H1 (cell line): ENCODE results near the gene UTP15. TPM values are rescaled to one million over a fixed set of nuclear protein-coding genes. Genes with fewer than 3 reads are reported as not detected.

Experiments used
- CTCF ChIA-PET: fragments of 300-600 bp; sonication (Branson Sonifier 250); formaldehyde crosslinking; loops from one replicate; lab custom pipeline; 2021; ENCODE audit not compliant: partially characterized antibody; lab: Charles Lee
- POLR2A ChIA-PET: fragments of 300-600 bp; sonication (Branson Sonifier 250); formaldehyde crosslinking; loops from one replicate; lab custom pipeline; 2021; ENCODE audit warnings: inconsistent platforms; ENCODE audit not compliant: partially characterized antibody; lab: Charles Lee
- DNase-seq, 2 experiments: peaks; one replicate each; pipeline versions ENCODE4 v3.0.0 to v3.0.0-alpha.2; 2010 to 2022; ENCODE audit warnings: low spot score in 2 of 2, low read depth in 1 of 2, mixed read lengths in 1 of 2
- FAIRE-seq: peaks from 2 replicates; lab custom pipeline; 2011; peaks lifted over from hg19 to GRCh38; lab: Jason Lieb, UNC
- H2AFZ ChIP-seq: 2 replicates; pipeline ENCODE4 v1.8.1; 2012; ENCODE audit warnings: low read length, inconsistent platforms
- H2AK5ac ChIP-seq: 2 replicates; pipeline ENCODE4 v1.6.1; 2013; ENCODE audit warnings: low read depth, low read length
- H2BK120ac ChIP-seq: replicated peaks from 2 replicates; pipeline ENCODE3; 2013; ENCODE audit warnings: low read depth, low read length, inconsistent platforms
- H2BK12ac ChIP-seq: 2 replicates; pipeline ENCODE4 v1.6.1; 2013; ENCODE audit warnings: low read depth, low read length
- H2BK15ac ChIP-seq: 2 replicates; pipeline ENCODE4 v1.6.1; 2013; ENCODE audit warnings: low read length
- H2BK20ac ChIP-seq: 2 replicates; pipeline ENCODE4 v1.6.1; 2013; ENCODE audit warnings: low read length
- H2BK5ac ChIP-seq: 2 replicates; pipeline ENCODE4 v1.6.1; 2013; ENCODE audit warnings: low read depth, low read length
- H3K14ac ChIP-seq: 2 replicates; pipeline ENCODE4 v1.6.1; 2013; ENCODE audit warnings: inconsistent platforms; ENCODE audit not compliant: insufficient read length
- H3K18ac ChIP-seq: 2 replicates; pipeline ENCODE4 v1.6.1; 2013; ENCODE audit warnings: low read length; ENCODE audit errors: extremely low read depth
- H3K23ac ChIP-seq: 2 replicates; pipeline ENCODE4 v1.6.1; 2013; ENCODE audit warnings: inconsistent platforms; ENCODE audit not compliant: insufficient read length
- H3K23me2 ChIP-seq: 2 replicates; pipeline ENCODE4 v1.6.1; 2013; ENCODE audit warnings: low read depth, low read length
- H3K27ac ChIP-seq: 2 replicates; pipeline ENCODE4 v1.6.1; 2011; ENCODE audit warnings: low read depth, low read length, inconsistent platforms
- H3K27me3 ChIP-seq, 4 experiments: replicated peaks in 1 of 4; 1 replicate in 1 of 4; 2 replicates in 3 of 4; pipeline versions ENCODE4 v1.6.1 to v1.8.1; 2011 to 2013; ENCODE audit warnings: low read length in 3 of 4, mild to moderate bottlenecking in 3 of 4, inconsistent platforms in 2 of 4, mixed read lengths in 2 of 4, moderate library complexity in 1 of 4; ENCODE audit not compliant: control insufficient read depth in 3 of 4, insufficient read depth in 3 of 4; ENCODE audit errors: extremely low read depth in 1 of 4
- H3K36me3 ChIP-seq, 4 experiments: 2 replicates each; pipeline versions ENCODE4 v1.6.1 to v1.8.1; 2011 to 2013; ENCODE audit warnings: mild to moderate bottlenecking in 4 of 4, low read length in 3 of 4, moderate library complexity in 2 of 4, control low read depth in 1 of 4, inconsistent platforms in 1 of 4; ENCODE audit not compliant: insufficient read depth in 4 of 4, control insufficient read depth in 2 of 4
- H3K4ac ChIP-seq: replicated peaks from 2 replicates; pipeline ENCODE3; 2013; ENCODE audit warnings: low read length, low read depth, mixed read lengths, inconsistent platforms; ENCODE audit not compliant: insufficient read length
- H3K4me1 ChIP-seq, 4 experiments: replicated peaks in 1 of 4; 1 replicate in 1 of 4; 2 replicates in 3 of 4; pipeline versions ENCODE4 v1.6.1 to v1.8.1; 2011 to 2013; ENCODE audit warnings: low read length in 3 of 4, inconsistent platforms in 2 of 4, mixed read lengths in 1 of 4; ENCODE audit not compliant: insufficient read depth in 4 of 4, control insufficient read depth in 3 of 4
- H3K4me2 ChIP-seq, 2 experiments: 2 replicates each; pipeline versions ENCODE4 v1.6.1 to v1.8.1; 2011 to 2013; ENCODE audit warnings: low read depth in 2 of 2, low read length in 2 of 2, control low read depth in 1 of 2, inconsistent platforms in 1 of 2, mild to moderate bottlenecking in 1 of 2; ENCODE audit not compliant: insufficient read depth in 1 of 2
- H3K4me3 ChIP-seq, 4 experiments: fragments of 200-600, 300-600 bp in 1 of 4; sonication (generic), shearing (Covaris generic), sonication (Bioruptor Twin) in 1 of 4; 2 replicates each; pipeline versions ENCODE4 v1.5.1 to v1.8.1; 2011 to 2016; ENCODE audit warnings: low read length in 4 of 4, low read depth in 3 of 4, control low read depth in 2 of 4, inconsistent platforms in 2 of 4, mild to moderate bottlenecking in 2 of 4, mixed read lengths in 1 of 4, moderate library complexity in 1 of 4; ENCODE audit not compliant: insufficient read depth in 2 of 4; ENCODE audit errors: extremely low read depth in 1 of 4
- H3K56ac ChIP-seq: replicated peaks from 2 replicates; pipeline ENCODE3; 2013; ENCODE audit warnings: low read depth, mild to moderate bottlenecking, mixed read lengths, low read length, inconsistent platforms; ENCODE audit not compliant: insufficient read length
- H3K79me1 ChIP-seq: 2 replicates; pipeline ENCODE4 v1.6.1; 2013; ENCODE audit warnings: low read depth, low read length, control low read depth
- H3K79me2 ChIP-seq, 2 experiments: 2 replicates each; pipeline versions ENCODE4 v1.6.1 to v1.8.1; 2012 to 2013; ENCODE audit warnings: low read length in 2 of 2, mild to moderate bottlenecking in 2 of 2, inconsistent platforms in 1 of 2; ENCODE audit not compliant: insufficient read depth in 2 of 2, control insufficient read depth in 1 of 2
- H3K9ac ChIP-seq, 4 experiments: replicated peaks in 1 of 4; 1 replicate in 1 of 4; 2 replicates in 3 of 4; pipeline versions ENCODE4 v1.6.1 to v1.8.1; 2011 to 2013; ENCODE audit warnings: low read depth in 3 of 4, low read length in 3 of 4, control low read depth in 2 of 4, mild to moderate bottlenecking in 2 of 4, moderate library complexity in 2 of 4, inconsistent platforms in 1 of 4; ENCODE audit errors: extremely low read depth in 1 of 4
- H3K9me3 ChIP-seq, 2 experiments: 2 replicates each; pipeline versions ENCODE4 v1.6.1 to v1.8.1; 2012 to 2013; ENCODE audit warnings: mild to moderate bottlenecking in 2 of 2, moderate library complexity in 2 of 2, control low read depth in 1 of 2, inconsistent platforms in 1 of 2, low read depth in 1 of 2, low read length in 1 of 2, mixed read lengths in 1 of 2; ENCODE audit not compliant: insufficient read depth in 2 of 2
- H4K20me1 ChIP-seq, 2 experiments: replicated peaks in 1 of 2; 2 replicates each; pipeline versions ENCODE3 to v1.8.1; 2011 to 2013; ENCODE audit warnings: inconsistent platforms in 2 of 2, low read length in 2 of 2, mild to moderate bottlenecking in 1 of 2; ENCODE audit not compliant: insufficient read depth in 2 of 2, control insufficient read depth in 1 of 2
- H4K5ac ChIP-seq: 2 replicates; pipeline ENCODE4 v1.6.1; 2013; ENCODE audit warnings: low read length, low read depth, mixed read lengths, inconsistent platforms; ENCODE audit not compliant: insufficient read length
- H4K8ac ChIP-seq: 2 replicates; pipeline ENCODE4 v1.8.0; 2013; ENCODE audit warnings: mild to moderate bottlenecking, moderate library complexity, low read length, inconsistent platforms; ENCODE audit not compliant: insufficient read depth; ENCODE audit errors: extremely low read depth
- H4K91ac ChIP-seq: replicated peaks from 2 replicates; pipeline ENCODE3; 2013; ENCODE audit warnings: low read length, mixed read lengths, inconsistent platforms; ENCODE audit not compliant: insufficient read length
- BRCA1 ChIP-seq: IDR thresholded peaks from 2 replicates; pipeline ENCODE4 v1.6.1; 2012; ENCODE audit warnings: low read depth, low read length, improper control_type of control experiment
- CEBPB ChIP-seq: IDR thresholded peaks from 2 replicates; pipeline ENCODE4 v1.6.1; 2012; ENCODE audit warnings: low read depth, low read length
- CHD2 ChIP-seq: IDR thresholded peaks from 2 replicates; pipeline ENCODE4 v1.6.1; 2012; ENCODE audit warnings: low read length, improper control_type of control experiment
- CREB1 ChIP-seq: IDR thresholded peaks from 2 replicates; pipeline ENCODE4 v1.6.1; 2012; ENCODE audit warnings: inconsistent platforms
- EP300 ChIP-seq, 2 experiments: IDR thresholded peaks; 1 replicate in 1 of 2; 2 replicates in 1 of 2; pipeline ENCODE4 v1.6.1; 2011 to 2012; ENCODE audit warnings: low read depth in 2 of 2, low read length in 2 of 2, mild to moderate bottlenecking in 2 of 2, borderline replicate concordance in 1 of 2, inconsistent platforms in 1 of 2, moderate library complexity in 1 of 2
- HDAC2 ChIP-seq, 2 experiments: fragments of 300-600 bp in 1 of 2; sonication (generic) in 1 of 2; IDR thresholded peaks; 2 replicates each; pipeline ENCODE4 v1.6.1; 2011 to 2012; ENCODE audit warnings: low read depth in 2 of 2, low read length in 2 of 2, mild to moderate bottlenecking in 2 of 2, moderate library complexity in 2 of 2, borderline replicate concordance in 1 of 2, inconsistent platforms in 1 of 2
- JUN ChIP-seq: IDR thresholded peaks from 2 replicates; pipeline ENCODE4 v1.6.1; 2011; ENCODE audit warnings: low read depth, mild to moderate bottlenecking, improper control_type of control experiment, low read length
- MAFK ChIP-seq: IDR thresholded peaks from 2 replicates; pipeline ENCODE4 v1.6.1; 2012; ENCODE audit warnings: low read depth, mild to moderate bottlenecking, improper control_type of control experiment, low read length
- POU5F1 ChIP-seq: IDR thresholded peaks from 2 replicates; pipeline ENCODE4 v1.6.1; 2011; ENCODE audit warnings: low read depth, mild to moderate bottlenecking, low read length, moderate library complexity
- RFX5 ChIP-seq: IDR thresholded peaks from 2 replicates; pipeline ENCODE4 v1.6.1; 2011; ENCODE audit warnings: low read depth, low read length, improper control_type of control experiment, borderline replicate concordance
- SIX5 ChIP-seq: IDR thresholded peaks from 2 replicates; pipeline ENCODE4 v1.6.1; 2011; ENCODE audit warnings: mild to moderate bottlenecking, low read depth, low read length
- SP2 ChIP-seq: IDR thresholded peaks from 2 replicates; pipeline ENCODE4 v1.6.1; 2012; ENCODE audit warnings: mild to moderate bottlenecking, low read length, inconsistent platforms
- SUZ12 ChIP-seq: fragments of 200-600 bp; sonication (generic); IDR thresholded peaks from 2 replicates; pipeline ENCODE4 v1.6.1; 2012; ENCODE audit warnings: mild to moderate bottlenecking, inconsistent platforms, low read length, moderate library complexity, mixed read lengths
- WGBS, 2 experiments: shearing (Covaris generic) in 1 of 2; methylation state at CpG; one replicate each; pipeline versions ENCODE4 v1.1.6 to v1.1.7; 2013 to 2015; ENCODE audit warnings: low lambda C conversion rate in 2 of 2, mixed read lengths in 2 of 2, inconsistent platforms in 1 of 2, low coverage in 1 of 2, missing lambda C conversion rate in 1 of 2; ENCODE audit not compliant: insufficient replicate concordance in 2 of 2, insufficient coverage in 1 of 2, insufficient read length in 1 of 2; ENCODE audit errors: extremely low coverage in 1 of 2, missing lambda C conversion rate in 1 of 2; 5-methylcytosine and 5-hydroxymethylcytosine counted together
- polyA plus RNA-seq, 7 experiments: library from polyadenylated mRNA; depleted of rRNA in 3 of 7; stranded (reverse) in 5 of 7; unstranded in 2 of 7; fragments of >200 nt in 5 of 7; fragments of 200-250 nt in 2 of 7; gene quantifications; 1 replicate in 5 of 7; 2 replicates in 1 of 7; 4 replicates in 1 of 7; pipeline versions ENCODE4 v1.2.1 to v1.2.3, GENCODE V29; 2011 to 2013; ENCODE audit warnings: missing spikeins in 2 of 7, mixed read lengths in 2 of 7
- total RNA-seq: library from RNA; stranded (reverse); fragmentation: NEBNext Ultra II Directional; extraction: Animal tissue kit (Norgen Biotek cat#: 25700); gene quantifications from 2 replicates; pipeline ENCODE4 v1.2.1, GENCODE V29; 2021

UTP15 gene
- total and polyA plus RNA-seq, 2 of the 8 experiments (the other 6 are each of a cell fraction or from before 2014, with no cell fraction given) = 14.3 to 33.6 TPM

GRCh38 chr5:73519531-73520283 is 45.8 kb upstream of the UTP15 start:
- H2BK5ac ChIP-seq = no peak overlapping the region
- peak overlapping the region in 1 of 2 experiments; percentile 53; a peak in 3 of 4 replicates for H3K4me2 ChIP-seq
- no peak overlapping the region for H3K27ac ChIP-seq
- no peak overlapping the region for H2BK120ac ChIP-seq
- ChIA-PET CTCF (interaction anchor here (0.5 to 4.5 kb wide), 22 partner anchors 9 to 949 kb away, joined by 3 to 91 read pairs (median 4); partner anchors contain the start of gene BTF3), POLR2A (interaction anchor here (0.5 to 1.8 kb wide), 8 partner anchors 10 to 66 kb away, joined by 3 to 8 read pairs (median 4); partner anchors contain the start of genes ANKRA2, BTF3 and UTP15)
- H3K18ac ChIP-seq = no peak overlapping the region
- no peak overlapping the region for H2BK15ac ChIP-seq
- no peak overlapping the region for H2BK20ac ChIP-seq
- no peaks in the 10 kb centered on the region for H3K9me3 ChIP-seq
- no peaks in the 10 kb centered on the region for H3K36me3 ChIP-seq
- H4K20me1 ChIP-seq = no peaks in the 10 kb centered on the region
- FAIRE-seq (peak; percentile 93), DNase-seq (peak; percentile 63 to 79)
- 0 out of 8 replicates have a peak overlapping the region, but pooled peaks of 1 of the 4 experiments have one; percentile 3 for H3K4me3 ChIP-seq
- no peaks in the 10 kb centered on the region for H3K4me1 ChIP-seq
- H2AK5ac ChIP-seq = no peak overlapping the region
- H3K9ac ChIP-seq = no peak overlapping the region
- H3K23ac ChIP-seq = no peak overlapping the region
- no peak overlapping the region for H3K56ac ChIP-seq
- H2AFZ ChIP-seq = peak overlapping the region; percentile 81; the same call in 1 of the 2 replicates
- H4K8ac ChIP-seq = no peak overlapping the region
- H4K91ac ChIP-seq = no peak overlapping the region
- H3K79me2 ChIP-seq = no peaks in the 10 kb centered on the region
- H2BK12ac ChIP-seq = no peak overlapping the region
- no peak overlapping the region for H3K4ac ChIP-seq
- no peaks in the 10 kb centered on the region for H3K79me1 ChIP-seq
- H3K27me3 ChIP-seq = no peaks in the 10 kb centered on the region
- no peak overlapping the region for H4K5ac ChIP-seq
- 26% methylated on average over 16 of the region's 16 CpGs; no CpG with 5 or more reads in 1 of the 2 experiments for WGBS, 2 experiments
- no peak overlapping the region for H3K14ac ChIP-seq
- H3K23me2 ChIP-seq = no peaks in the 10 kb centered on the region
- no peak for TF ChIP-seq CHD2
- TF ChIP-seq POU5F1 = no peak
- TF ChIP-seq EP300 (IDR thresholded peaks at IDR 0.05; ENCODE audit: borderline replicate concordance in 1 of 2, low read depth in 2 of 2, low read length in 2 of 2) = no peak
- no peak for TF ChIP-seq RFX5
- TF ChIP-seq JUN = no peak
- no peak for TF ChIP-seq HDAC2 (IDR thresholded peaks at IDR 0.05; ENCODE audit: borderline replicate concordance in 1 of 2, low read depth in 2 of 2, low read length in 2 of 2)
- TF ChIP-seq SP2 = no peak
- TF ChIP-seq SUZ12 = no peak
- TF ChIP-seq BRCA1 = no peak
- no peak for TF ChIP-seq SIX5
- no peak for TF ChIP-seq MAFK
- TF ChIP-seq CREB1 = 0 out of 2 replicates have a peak, but pooled peaks have one; percentile 33
- no peak; the same call in 1 of the 2 replicates for TF ChIP-seq CEBPB
